ENCODE data around the gene PPP4R2. TPM values are rescaled to one million over a fixed set of nuclear protein-coding genes. Genes with fewer than 3 reads are reported as not detected.

PPP4R2 gene
- total and polyA plus RNA-seq, 2 donors (not counting 3 experiments of a cell fraction or from before 2014, with no cell fraction given): 6.5 to 74.4 TPM

DNA sequence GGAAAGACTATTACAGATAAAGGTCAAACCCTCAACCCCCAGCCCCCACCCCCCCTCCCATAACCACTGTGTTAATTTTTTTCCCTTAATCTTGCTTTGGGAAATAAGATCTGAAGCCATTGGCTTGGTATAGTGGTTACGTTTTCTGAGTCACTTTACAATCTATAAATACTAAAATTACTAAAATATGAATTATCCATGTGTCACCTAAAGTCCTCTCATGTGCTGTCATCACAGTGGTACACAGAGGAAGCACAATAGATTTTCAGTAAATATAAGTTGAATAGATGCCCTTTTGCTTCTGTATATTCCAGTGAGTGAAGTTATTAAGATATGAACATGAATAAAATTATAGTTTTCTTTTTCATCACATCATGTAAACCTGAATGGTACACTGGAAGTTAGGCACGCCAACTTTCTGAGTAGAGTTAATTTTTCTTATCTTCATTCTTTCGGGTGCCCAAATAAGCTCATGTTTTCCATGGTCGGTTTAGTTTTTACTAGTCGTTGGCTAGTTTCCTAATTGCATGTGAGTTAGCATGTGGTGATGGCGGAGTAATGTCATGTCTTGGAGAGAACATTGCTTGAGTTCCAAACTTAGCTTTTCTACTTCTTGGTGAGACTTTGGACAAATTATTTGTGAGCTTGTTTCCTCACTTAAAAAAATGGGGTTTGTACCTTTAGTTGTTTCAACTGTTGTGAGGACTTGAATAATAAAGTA, 11.5 kb downstream of the PPP4R2 start:
- Histone ChIP-seq H3K9me3 (replicated peaks; ENCODE audit: control insufficient read depth, insufficient read depth, low read length) (no peaks in the 10 kb centered on the region), H3K79me2 (ENCODE audit: control insufficient read depth, insufficient read depth, low read length) (peaks cover 100% of the 10 kb centered on the region), H3K9ac (replicated peaks; ENCODE audit: extremely low read depth, insufficient read depth, low read length) (no peak overlapping the region), H3K27me3 (ENCODE audit: control insufficient read depth in 2 of 2, insufficient read depth in 2 of 2, low read length in 2 of 2) (no peaks in the 10 kb centered on the region), H3K4me3 (replicated peaks in 1 of 3; ENCODE audit: insufficient read depth in 1 of 3, low read depth in 1 of 3, low read length in 3 of 3) (no peak overlapping the region), H3K4me1 (ENCODE audit: control insufficient read depth, extremely low read depth, insufficient read depth, low read length) (no peaks in the 10 kb centered on the region), H3K27ac (ENCODE audit: insufficient read depth, low read depth, low read length) (no peak overlapping the region), H3K9me1 (replicated peaks; ENCODE audit: control insufficient read depth, extremely low read depth, insufficient read depth, low read length) (no peaks in the 10 kb centered on the region), H4K20me1 (replicated peaks; ENCODE audit: control insufficient read depth, extremely low read depth, insufficient read depth, low read length) (peaks cover 30% of the 10 kb centered on the region), H3K36me3 (ENCODE audit: control insufficient read depth in 2 of 2, extremely low read depth in 1 of 2, insufficient read depth in 2 of 2, low read length in 2 of 2) (peaks cover 1 to 3% of the 10 kb centered on the region in 2 experiments), H2AFZ (ENCODE audit: low read depth, low read length) (no peak overlapping the region), H3K4me2 (ENCODE audit: insufficient read depth, low read length) (no peak overlapping the region)
- dilution Hi-C loops (cut with MboI; ENCODE audit: extremely low pct_ligation_motif_present, low sequenced_read_pairs): no loop called here
- no TSS peak for BruUV-seq (replicated peaks)
- FAIRE-seq: no peak
- ChIA-PET POLR2A (no interaction called here), CTCF (interaction anchor here (1.3 kb wide), 1 partner anchor 11 kb away, joined by 4 read pairs; the partner anchor contains the start of gene PPP4R2)
- intact Hi-C loops (cut with micrococcal nuclease): loop anchor here (2.0 kb wide), 1 partner anchor 15 kb away; no protein-coding TSS in a partner anchor
- DNase-seq (ENCODE audit: low read depth, low spot score): no peak
- TF ChIP-seq JUN (IDR thresholded peaks at IDR 0.05; ENCODE audit: borderline replicate concordance, insufficient read depth, insufficient read length, low read depth) (no peak), FOS (IDR thresholded peaks at IDR 0.05; ENCODE audit: borderline replicate concordance, insufficient read depth, low read length) (no peak), POLR2A (IDR thresholded peaks at IDR 0.05; ENCODE audit: low read depth, low read length) (no peak), EZH2 (IDR thresholded peaks at IDR 0.05; ENCODE audit: borderline replicate concordance, low read depth, low read length, severe bottlenecking) (no peak), POLR2AphosphoS5 (IDR thresholded peaks at IDR 0.05; ENCODE audit: insufficient read depth, low read depth, low read length) (no peak)
- TF ChIP-seq, protein P1, sequence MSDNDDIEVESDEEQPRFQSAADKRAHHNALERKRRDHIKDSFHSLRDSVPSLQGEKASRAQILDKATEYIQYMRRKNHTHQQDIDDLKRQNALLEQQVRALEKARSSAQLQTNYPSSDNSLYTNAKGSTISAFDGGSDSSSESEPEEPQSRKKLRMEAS (IDR thresholded peaks at IDR 0.05; ENCODE audit: insufficient read depth, insufficient read length): no peak
- TF ChIP-seq, protein P2, sequence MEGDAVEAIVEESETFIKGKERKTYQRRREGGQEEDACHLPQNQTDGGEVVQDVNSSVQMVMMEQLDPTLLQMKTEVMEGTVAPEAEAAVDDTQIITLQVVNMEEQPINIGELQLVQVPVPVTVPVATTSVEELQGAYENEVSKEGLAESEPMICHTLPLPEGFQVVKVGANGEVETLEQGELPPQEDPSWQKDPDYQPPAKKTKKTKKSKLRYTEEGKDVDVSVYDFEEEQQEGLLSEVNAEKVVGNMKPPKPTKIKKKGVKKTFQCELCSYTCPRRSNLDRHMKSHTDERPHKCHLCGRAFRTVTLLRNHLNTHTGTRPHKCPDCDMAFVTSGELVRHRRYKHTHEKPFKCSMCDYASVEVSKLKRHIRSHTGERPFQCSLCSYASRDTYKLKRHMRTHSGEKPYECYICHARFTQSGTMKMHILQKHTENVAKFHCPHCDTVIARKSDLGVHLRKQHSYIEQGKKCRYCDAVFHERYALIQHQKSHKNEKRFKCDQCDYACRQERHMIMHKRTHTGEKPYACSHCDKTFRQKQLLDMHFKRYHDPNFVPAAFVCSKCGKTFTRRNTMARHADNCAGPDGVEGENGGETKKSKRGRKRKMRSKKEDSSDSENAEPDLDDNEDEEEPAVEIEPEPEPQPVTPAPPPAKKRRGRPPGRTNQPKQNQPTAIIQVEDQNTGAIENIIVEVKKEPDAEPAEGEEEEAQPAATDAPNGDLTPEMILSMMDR (IDR thresholded peaks at IDR 0.05; ENCODE audit: extremely low read depth in 1 of 2, insufficient read depth in 1 of 2, low read depth in 1 of 2, low read length in 2 of 2): no peak

Measured in endothelial cell of umbilical vein (primary cell).